GM12801 (cell line): ENCODE measurements around the gene HSPA12A.

Experiments
- CTCF ChIP-seq: IDR thresholded peaks from one replicate; pipeline ENCODE4 v1.5.1; 2011; ENCODE audit warnings: control low read depth; ENCODE audit not compliant: insufficient read length; ENCODE audit errors: extremely low read depth

Gene HSPA12A

GRCh38 chr10:116723428-116724281, 18.7 kb downstream of the HSPA12A start:
- no peak for TF ChIP-seq CTCF

- TF ChIP-seq CTCF = no peak
These were observed 19.5 kb downstream of the HSPA12A start for GRCh38 chr10:116722736-116723427.

GRCh38 chr10:116721547-116722392, 20.6 kb downstream of the HSPA12A start:
- TF ChIP-seq CTCF = no peak

- no peak for TF ChIP-seq CTCF
These were observed 21.5 kb downstream of the HSPA12A start for GRCh38 chr10:116720668-116721546.

- TF ChIP-seq CTCF = no peak
These were observed 22.1 kb downstream of the HSPA12A start for GRCh38 chr10:116720241-116720643.

GRCh38 chr10:116719804-116720203, 22.6 kb downstream of the HSPA12A start:
- no peak for TF ChIP-seq CTCF
